ENCODE measurements around the gene RFXANK. TPM values are rescaled to one million over a fixed set of nuclear protein-coding genes. Genes with fewer than 3 reads are reported as not detected.

Gene RFXANK
- total RNA-seq, 1 experiment from 2014 or later: 73.4 TPM

DNA sequence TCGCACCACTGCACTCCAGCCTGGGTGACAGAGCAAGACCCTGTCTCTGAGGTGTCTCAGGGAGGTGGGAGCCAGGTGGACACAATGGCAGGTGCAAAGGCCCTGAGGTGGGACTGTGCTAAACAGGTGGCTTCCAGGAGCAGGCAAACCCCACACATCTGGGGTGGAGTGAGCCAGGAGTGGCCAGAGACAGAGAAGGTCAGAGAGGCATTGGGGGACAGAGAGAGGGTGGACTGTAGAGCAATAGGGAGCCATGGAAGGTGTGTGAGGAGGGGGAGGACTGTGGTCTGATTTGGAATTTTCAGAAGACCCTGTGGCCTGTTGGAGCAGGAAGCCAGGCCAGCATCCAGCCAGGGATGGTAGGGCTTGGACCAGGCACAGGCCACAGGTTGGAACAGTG, 26.7 kb upstream of the RFXANK start:
- POLR2A ChIA-PET: no interaction called here
- BruUV-seq (replicated peaks): no TSS peak

DNA sequence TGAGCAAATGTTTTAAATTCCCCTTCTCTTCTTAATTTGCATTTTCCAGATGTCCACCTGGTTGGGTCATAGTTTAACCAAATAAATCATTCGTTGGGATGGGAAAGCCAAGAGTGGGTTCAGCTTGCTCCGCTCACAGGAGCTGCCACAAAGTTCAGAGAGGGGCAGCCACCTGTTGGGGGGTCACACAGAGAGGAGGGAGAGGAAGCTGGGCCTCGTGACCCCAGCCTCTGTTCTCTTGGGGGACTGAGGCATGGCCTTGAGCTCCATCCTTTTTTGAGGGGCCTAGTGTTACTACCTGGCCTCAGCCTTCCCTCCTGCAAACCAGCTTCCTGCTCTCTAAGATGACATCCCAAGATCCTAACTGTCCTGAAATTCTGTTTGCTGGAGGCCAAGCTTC, 24.4 kb upstream of the RFXANK start:
- peaks cover 20% of the 10 kb centered on the region for H3K4me1 Mint-ChIP-seq (ENCODE audit: low read depth, unreplicated experiment)
- Histone ChIP-seq H3K4me1 (no peaks in the 10 kb centered on the region; the same call in 1 of the 2 replicates), H3K4me3 (ENCODE audit: low read depth, low read length) (no peak overlapping the region), H3K9me3 (no peaks in the 10 kb centered on the region), H3K36me3 (ENCODE audit: control insufficient read depth, insufficient read depth, low read length) (no peaks in the 10 kb centered on the region), H3K27me3 (replicated peaks; ENCODE audit: control insufficient read depth, insufficient read depth, low read length) (no peaks in the 10 kb centered on the region)
- peaks cover 6% of the 10 kb centered on the region for H3K36me3 Mint-ChIP-seq (ENCODE audit: insufficient read depth, unreplicated experiment)
- intact Hi-C loops (cut with micrococcal nuclease; ENCODE audit: unreplicated experiment): no loop called here
- TF ChIP-seq, protein P1, sequence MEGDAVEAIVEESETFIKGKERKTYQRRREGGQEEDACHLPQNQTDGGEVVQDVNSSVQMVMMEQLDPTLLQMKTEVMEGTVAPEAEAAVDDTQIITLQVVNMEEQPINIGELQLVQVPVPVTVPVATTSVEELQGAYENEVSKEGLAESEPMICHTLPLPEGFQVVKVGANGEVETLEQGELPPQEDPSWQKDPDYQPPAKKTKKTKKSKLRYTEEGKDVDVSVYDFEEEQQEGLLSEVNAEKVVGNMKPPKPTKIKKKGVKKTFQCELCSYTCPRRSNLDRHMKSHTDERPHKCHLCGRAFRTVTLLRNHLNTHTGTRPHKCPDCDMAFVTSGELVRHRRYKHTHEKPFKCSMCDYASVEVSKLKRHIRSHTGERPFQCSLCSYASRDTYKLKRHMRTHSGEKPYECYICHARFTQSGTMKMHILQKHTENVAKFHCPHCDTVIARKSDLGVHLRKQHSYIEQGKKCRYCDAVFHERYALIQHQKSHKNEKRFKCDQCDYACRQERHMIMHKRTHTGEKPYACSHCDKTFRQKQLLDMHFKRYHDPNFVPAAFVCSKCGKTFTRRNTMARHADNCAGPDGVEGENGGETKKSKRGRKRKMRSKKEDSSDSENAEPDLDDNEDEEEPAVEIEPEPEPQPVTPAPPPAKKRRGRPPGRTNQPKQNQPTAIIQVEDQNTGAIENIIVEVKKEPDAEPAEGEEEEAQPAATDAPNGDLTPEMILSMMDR (IDR thresholded peaks at IDR 0.05; ENCODE audit: insufficient read depth in 1 of 2, low read depth in 1 of 2, low read length in 1 of 2, severe bottlenecking in 1 of 2, unreplicated experiment in 1 of 2): no peak
- no peak overlapping the region for H3K27ac Mint-ChIP-seq (ENCODE audit: unreplicated experiment)
- no peaks in the 10 kb centered on the region for H3K9me3 Mint-ChIP-seq (ENCODE audit: unreplicated experiment)
- no TSS peak for BruUV-seq (replicated peaks)
- H3K27me3 Mint-ChIP-seq (ENCODE audit: insufficient read depth, unreplicated experiment): peaks cover 3% of the 10 kb centered on the region
- DNase-seq: no peak
- no peak overlapping the region for H3K4me3 Mint-ChIP-seq (ENCODE audit: unreplicated experiment)
- ChIA-PET CTCF (no interaction called here), POLR2A (no interaction called here)

More for the DNA sequence above, 26.7 kb upstream of the RFXANK start:
- Mint-ChIP-seq H3K27me3 (ENCODE audit: insufficient read depth, unreplicated experiment) (peaks cover 3% of the 10 kb centered on the region), H3K9me3 (ENCODE audit: unreplicated experiment) (no peaks in the 10 kb centered on the region), H3K4me3 (ENCODE audit: unreplicated experiment) (no peak overlapping the region), H3K4me1 (ENCODE audit: low read depth, unreplicated experiment) (peaks cover 8% of the 10 kb centered on the region), H3K27ac (ENCODE audit: unreplicated experiment) (no peak overlapping the region), H3K36me3 (ENCODE audit: insufficient read depth, unreplicated experiment) (no peaks in the 10 kb centered on the region)
- Histone ChIP-seq H3K27me3 (replicated peaks; ENCODE audit: control insufficient read depth, insufficient read depth, low read length) (no peaks in the 10 kb centered on the region), H3K4me1 (no peaks in the 10 kb centered on the region; the same call in 1 of the 2 replicates), H3K36me3 (ENCODE audit: control insufficient read depth, insufficient read depth, low read length) (no peaks in the 10 kb centered on the region), H3K9me3 (no peaks in the 10 kb centered on the region), H3K4me3 (ENCODE audit: low read depth, low read length) (no peak overlapping the region)
- intact Hi-C loops (cut with micrococcal nuclease; ENCODE audit: unreplicated experiment): no loop called here
- DNase-seq: no peak
- CTCF ChIA-PET: no interaction called here
- TF ChIP-seq, protein P1 (IDR thresholded peaks at IDR 0.05; ENCODE audit: insufficient read depth in 1 of 2, low read depth in 1 of 2, low read length in 1 of 2, severe bottlenecking in 1 of 2, unreplicated experiment in 1 of 2): no peak

DNA sequence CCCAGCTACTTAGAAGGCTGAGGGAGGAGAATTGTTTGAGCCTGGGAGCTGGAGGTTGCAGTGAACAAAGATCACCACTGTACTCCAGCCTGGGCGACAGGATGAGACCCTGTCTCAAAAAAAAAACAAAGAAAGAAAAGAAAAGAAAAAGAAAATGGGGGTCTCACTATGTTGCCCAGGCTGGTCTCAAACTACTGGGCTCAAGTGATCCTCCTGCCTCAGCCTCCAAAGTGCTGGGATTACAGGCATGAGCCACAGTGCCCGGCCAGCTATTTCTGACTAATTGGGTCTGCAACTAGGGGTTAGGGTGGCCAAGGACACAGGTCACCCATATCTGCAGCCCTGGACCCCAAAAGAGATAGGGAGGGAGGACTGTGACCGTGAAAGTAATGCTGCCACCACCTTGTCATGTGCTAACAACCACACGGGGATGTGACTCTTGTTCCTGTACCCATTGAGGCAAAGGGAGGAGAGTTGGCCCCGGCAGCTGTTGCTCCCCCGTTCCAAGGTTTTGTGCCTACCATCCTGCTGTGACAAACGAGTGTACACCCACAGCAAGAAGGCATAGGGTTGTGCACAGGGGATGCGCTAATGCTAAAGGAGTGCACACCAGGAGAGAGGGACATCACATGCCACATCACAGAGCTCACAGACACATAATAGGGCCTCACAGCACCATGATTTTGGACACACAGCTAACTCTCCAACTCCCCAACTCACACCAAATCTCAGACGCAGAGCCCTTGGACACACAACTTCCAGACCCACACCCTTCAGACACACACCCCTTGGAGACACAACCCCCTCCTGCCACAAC, 22.6 kb upstream of the RFXANK start:
- TF ChIP-seq, protein P1 (IDR thresholded peaks at IDR 0.05; ENCODE audit: insufficient read depth in 1 of 2, low read depth in 1 of 2, low read length in 1 of 2, severe bottlenecking in 1 of 2, unreplicated experiment in 1 of 2): no peak
- intact Hi-C loops (cut with micrococcal nuclease; ENCODE audit: unreplicated experiment): loop anchor here (5.0 kb wide), 1 partner anchor 32 kb away; the partner anchor contains the start of gene TMEM161A
- ChIA-PET CTCF (interaction anchor here (0.9 kb wide), 1 partner anchor 174 kb away, joined by 3 read pairs; no protein-coding TSS in a partner anchor), POLR2A (no interaction called here)
- peak overlapping the region; percentile 59 for H3K4me3 Mint-ChIP-seq (ENCODE audit: unreplicated experiment)
- H3K36me3 ChIP-seq (ENCODE audit: control insufficient read depth, insufficient read depth, low read length): no peaks in the 10 kb centered on the region
- H3K27me3 Mint-ChIP-seq (ENCODE audit: insufficient read depth, unreplicated experiment): peaks cover 3% of the 10 kb centered on the region
- H3K27me3 ChIP-seq (replicated peaks; ENCODE audit: control insufficient read depth, insufficient read depth, low read length): no peaks in the 10 kb centered on the region
- H3K27ac Mint-ChIP-seq (ENCODE audit: unreplicated experiment): no peak overlapping the region
- no peaks in the 10 kb centered on the region; the same call in 1 of the 2 replicates for H3K4me1 ChIP-seq
- H3K9me3 ChIP-seq: no peaks in the 10 kb centered on the region
- peaks cover 21% of the 10 kb centered on the region for H3K4me1 Mint-ChIP-seq (ENCODE audit: low read depth, unreplicated experiment)
- H3K9me3 Mint-ChIP-seq (ENCODE audit: unreplicated experiment): no peaks in the 10 kb centered on the region
- DNase-seq: no peak
- BruUV-seq (replicated peaks): TSS peak; percentile 51
- peaks cover 12% of the 10 kb centered on the region for H3K36me3 Mint-ChIP-seq (ENCODE audit: insufficient read depth, unreplicated experiment)
- H3K4me3 ChIP-seq (ENCODE audit: low read depth, low read length): peak overlapping the region; percentile 27
